ENCODE results near the gene DEPP1.

The DEPP1 gene

GRCh38 chr10:44965651-44966097 is 12.9 kb downstream of the DEPP1 start:
- DNase-seq, result no peak

DNA sequence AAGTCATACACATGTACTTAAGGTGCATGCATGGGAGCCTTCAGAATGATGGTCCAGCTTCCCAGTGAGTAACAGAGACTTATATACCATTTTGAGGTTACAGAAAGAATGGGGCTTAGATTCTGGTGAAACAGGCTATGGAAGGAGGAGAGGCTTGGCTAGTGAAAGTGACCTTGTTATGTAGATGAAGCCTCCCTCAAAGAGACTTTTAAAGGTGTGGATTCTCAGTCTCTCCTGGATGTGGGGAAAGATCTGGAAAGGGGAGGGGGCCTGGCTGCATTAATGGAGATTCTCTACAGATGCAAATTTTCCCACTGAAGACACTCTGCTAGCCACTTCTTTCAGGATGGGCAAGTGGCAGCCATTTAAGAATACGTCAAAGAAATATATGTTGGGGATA is 13.5 kb downstream of the DEPP1 start:
- no peak for DNase-seq

- no peak for DNase-seq
These were observed 14.6 kb downstream of the DEPP1 start for GRCh38 chr10:44963772-44964633.

DNA sequence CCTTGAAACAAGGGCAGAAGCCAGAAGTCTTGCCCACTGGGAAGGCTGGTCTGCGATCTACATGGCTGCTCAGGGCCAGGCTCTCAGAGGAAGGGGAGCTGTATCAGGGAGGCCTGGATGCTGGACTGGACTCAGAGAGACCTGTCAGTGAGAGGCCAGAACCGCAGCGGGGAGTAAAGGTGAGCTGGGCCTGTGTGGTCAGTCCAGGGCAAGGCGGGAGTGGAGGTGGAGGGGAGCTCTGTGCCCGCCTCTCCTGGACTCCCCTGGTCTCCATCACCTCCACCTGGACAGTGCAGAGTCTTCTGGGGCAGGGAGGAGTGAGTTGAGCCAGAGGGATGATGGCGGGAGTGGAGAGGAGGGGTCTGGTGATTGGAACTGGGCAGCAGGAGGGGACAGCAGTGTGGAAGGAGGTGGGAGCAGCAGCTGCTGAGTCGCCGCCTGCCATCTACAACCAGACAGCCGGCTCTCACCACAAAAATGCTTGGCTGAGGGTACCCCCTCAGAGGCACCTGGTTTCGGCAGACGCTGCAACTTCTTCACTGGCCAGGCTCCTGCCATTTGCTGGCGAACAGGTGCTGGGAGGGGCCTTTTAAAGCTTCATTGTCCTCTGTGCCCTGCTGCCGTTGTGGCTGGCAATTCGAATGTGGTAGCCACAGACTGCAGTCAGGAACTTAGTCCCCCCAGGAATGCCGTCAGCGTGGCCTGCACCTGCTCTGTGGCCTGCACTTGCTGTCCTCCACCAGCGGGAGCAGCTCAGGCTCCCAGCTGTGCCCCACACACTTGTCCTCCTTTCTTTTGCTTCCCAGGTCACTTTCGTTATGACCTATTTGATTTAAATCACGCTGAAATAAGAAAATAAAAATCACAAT is 15.5 kb downstream of the DEPP1 start:
- DNase-seq, result no peak

GRCh38 chr10:44961931-44962750 is 16.5 kb downstream of the DEPP1 start:
- no peak for DNase-seq

GRCh38 chr10:44961230-44961571 is 17.4 kb downstream of the DEPP1 start:
- DNase-seq, result no peak

DNA sequence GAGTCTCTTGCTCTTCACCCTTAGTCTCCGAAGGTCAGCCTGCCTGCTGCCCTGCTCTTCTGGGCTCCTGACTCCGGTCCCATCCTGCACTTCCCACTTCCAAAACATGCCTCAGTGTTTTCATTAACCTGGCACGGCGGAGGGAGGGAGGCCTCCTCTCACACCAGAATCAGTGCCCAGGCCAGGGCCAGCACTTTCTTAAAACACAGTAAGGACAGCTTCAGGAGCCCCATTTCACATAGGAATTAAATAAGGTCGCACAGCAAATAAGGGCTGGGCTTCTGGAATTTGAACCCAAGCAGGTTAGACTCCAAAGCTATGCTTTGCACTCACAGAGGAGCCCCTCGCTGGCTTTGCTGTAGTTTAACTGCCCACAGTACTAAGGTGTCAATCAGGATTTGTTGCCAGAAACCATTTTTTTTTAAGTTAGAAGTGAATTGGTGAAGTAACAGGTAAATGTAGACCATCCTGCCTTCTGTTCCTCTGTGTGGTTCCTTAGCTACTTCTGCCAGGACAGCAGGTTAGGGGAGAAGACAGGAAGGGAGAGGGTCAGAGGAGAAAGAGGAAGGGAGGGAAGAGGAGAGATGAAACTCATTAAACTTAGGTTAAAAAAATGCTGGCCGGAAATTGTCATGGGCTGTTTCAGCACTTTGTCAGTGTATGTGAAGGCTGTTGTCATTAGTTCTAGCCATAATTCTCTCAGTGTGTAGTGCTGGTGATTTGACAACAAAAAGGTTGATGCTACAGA is 18.0 kb downstream of the DEPP1 start:
- DNase-seq, result no peak

- DNase-seq, result no peak
These were observed 18.5 kb downstream of the DEPP1 start for GRCh38 chr10:44960088-44960460.

- DNase-seq, result peak; percentile 92
These were observed 19.1 kb downstream of the DEPP1 start, which contains the start of gene RASSF4 for GRCh38 chr10:44959247-44960087. Gene RASSF4, plus strand, starts transcription at chr10:44959802. Its CDS starts 10,401 bp downstream, at chr10:44970203.

- DNase-seq, result no peak
These were observed 19.7 kb downstream of the DEPP1 start for GRCh38 chr10:44958898-44959246.

GRCh38 chr10:44958196-44958897 is 20.3 kb downstream of the DEPP1 start:
- no peak for DNase-seq

DNA sequence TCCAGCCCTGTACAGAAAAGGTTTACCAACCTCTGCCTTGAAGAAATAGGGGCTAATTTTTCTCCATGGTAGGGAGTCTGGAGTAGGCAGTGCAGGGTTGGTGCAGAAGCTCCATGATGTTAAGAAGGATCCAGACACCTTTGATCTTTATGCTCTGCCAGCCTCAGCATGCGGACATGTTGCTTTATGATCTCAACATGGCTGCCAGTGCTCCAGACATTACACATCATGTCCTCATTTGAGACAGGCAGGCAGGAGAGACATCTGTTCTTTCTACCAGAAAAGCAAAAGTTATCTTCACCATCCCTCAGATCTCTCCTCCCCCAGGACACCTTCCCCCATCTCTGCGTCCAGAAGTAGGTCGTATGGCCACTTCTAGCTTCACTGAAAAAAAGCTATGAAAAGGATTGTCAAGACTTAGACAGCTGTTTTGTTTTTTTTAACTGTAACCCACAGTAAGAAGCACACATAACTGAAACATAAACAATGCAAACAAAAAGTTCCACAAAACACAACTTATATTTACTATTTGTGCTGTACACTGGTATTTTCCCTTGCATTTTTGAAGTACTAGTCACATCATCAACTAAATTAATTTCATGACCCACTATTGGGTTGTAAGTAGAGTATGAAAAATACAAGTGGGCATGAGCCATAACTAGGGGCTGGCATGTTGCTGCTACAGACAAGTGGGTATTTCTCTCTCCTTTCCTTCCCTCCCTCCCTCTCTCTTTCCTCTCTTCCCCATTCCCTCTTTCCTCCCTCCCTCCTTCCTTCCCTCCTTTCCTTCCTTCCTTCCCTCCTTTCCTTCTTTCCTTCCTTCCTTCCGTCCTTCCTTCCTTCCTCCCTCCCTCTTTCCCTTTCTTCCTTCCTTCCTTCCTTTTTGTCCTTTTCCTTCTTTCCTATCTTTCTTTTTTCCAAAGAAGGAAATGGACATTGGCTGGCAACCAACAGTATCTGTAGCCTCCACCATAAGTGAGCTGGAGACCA is 21.6 kb downstream of the DEPP1 start:
- no peak for DNase-seq

- no peak for DNase-seq
These were observed 22.4 kb downstream of the DEPP1 start for GRCh38 chr10:44956226-44956625.

DNA sequence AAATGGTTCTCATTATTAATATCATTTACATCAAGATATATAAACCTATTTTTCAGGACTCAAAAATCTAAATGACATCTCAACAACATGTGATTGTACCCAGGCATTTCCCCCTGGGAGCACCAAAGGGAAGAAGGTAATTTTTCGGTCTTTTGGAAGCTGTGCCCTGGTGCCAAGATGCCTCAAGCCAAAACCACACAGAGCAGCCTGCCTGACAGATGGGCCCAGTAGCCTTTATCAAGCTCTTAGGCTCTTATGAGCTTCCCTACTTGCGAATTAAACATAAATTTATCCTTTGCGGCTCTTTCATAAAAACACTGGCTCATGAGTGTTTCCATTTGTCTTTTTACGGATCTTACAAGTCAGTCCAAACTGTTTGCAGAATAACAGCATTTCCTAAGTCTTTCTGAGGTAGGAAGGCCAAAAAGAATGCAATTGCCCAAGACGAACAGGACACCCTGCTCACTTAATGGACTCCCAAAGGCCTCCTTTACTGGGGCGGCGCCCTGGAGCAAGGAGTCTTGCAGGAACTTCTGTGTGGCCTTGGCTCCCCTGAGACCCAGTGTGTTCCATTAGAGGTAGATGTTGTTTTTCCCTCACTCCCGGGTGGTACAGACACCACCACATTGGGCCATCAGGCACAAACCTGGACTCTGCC is 23.1 kb downstream of the DEPP1 start:
- no peak for DNase-seq

GRCh38 chr10:44954962-44955361 is 23.6 kb downstream of the DEPP1 start:
- DNase-seq, result no peak

- no peak for DNase-seq
These were observed 24.6 kb downstream of the DEPP1 start for GRCh38 chr10:44954042-44954441.

DNA sequence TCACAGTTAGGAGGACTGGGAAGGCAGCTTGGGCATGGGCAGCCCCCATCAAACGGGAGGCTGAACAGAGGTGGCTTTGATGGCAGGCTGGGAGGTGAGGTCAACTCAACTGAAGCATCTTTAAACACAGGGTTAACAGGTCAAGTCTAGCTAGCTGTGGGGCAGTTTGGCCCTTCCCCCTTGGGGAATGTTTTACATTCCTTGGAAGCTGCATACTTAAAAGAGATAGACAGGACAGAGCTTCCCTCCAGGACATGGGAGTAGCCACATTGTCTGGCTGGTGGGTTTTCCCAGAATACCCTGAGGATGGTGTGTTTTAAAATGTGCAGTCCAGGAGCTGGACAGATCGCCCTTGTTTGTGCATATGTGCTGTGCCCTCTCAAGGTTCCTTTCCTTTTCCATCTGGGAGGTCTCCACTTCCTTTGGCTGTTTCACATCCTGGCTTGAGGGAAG is 25.8 kb downstream of the DEPP1 start:
- DNase-seq, result no peak

GRCh38 chr10:44951576-44952226 is 26.9 kb downstream of the DEPP1 start:
- no peak for DNase-seq
